HG03378 (cell line): ENCODE data around the gene HMG20B.

Source experiments
- ATAC-seq: cut with Tn5 transposase; IDR thresholded peaks from one replicate; pipeline ENCODE4 v1.9.1; 2021; ENCODE audit warnings: mild to moderate bottlenecking, moderate library complexity; ENCODE audit not compliant: unreplicated experiment

HMG20B gene

DNA sequence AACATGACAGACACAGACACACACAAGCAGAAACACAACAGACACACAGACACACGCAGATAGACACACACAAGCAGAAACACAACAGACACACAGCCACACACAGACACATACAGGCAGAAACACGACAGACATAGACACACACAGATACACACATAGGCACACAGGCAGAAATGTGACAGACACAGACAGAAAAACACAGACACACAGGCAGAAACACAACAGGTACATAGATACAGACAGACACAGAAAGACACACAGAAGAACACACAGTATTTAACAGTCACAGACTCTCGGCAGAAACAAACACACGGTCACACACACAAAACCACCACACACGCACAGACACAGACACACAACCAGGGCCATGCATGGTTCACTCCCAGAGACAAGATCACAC lies 33.0 kb downstream of the HMG20B start:
- ATAC-seq, result no peak

DNA sequence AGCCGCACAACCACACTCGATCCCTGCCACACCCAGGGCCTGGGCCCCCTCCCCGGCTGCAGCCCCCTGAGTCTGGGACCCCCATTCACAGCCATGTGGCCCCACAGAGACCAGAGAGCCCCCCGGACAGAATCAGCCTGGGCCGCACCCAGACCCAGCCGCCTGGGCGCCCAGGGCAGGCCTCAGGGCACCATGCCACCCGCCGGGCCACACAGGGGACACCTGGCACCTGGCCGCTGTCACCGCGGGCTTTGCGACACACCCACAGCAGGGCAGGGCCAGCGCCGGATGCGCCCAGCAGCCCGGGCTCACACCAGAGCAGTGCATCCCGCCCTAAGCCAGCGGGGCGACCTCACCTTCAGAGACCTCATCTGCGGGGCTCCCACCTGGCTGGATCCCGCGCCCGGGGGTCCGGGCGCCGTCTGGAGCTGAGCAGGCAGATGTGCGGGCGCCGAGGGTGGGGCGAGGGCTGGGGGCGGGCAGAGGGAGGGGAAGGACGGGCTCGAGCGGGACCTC lies 33.5 kb downstream of the HMG20B start:
- ATAC-seq, result no peak

DNA sequence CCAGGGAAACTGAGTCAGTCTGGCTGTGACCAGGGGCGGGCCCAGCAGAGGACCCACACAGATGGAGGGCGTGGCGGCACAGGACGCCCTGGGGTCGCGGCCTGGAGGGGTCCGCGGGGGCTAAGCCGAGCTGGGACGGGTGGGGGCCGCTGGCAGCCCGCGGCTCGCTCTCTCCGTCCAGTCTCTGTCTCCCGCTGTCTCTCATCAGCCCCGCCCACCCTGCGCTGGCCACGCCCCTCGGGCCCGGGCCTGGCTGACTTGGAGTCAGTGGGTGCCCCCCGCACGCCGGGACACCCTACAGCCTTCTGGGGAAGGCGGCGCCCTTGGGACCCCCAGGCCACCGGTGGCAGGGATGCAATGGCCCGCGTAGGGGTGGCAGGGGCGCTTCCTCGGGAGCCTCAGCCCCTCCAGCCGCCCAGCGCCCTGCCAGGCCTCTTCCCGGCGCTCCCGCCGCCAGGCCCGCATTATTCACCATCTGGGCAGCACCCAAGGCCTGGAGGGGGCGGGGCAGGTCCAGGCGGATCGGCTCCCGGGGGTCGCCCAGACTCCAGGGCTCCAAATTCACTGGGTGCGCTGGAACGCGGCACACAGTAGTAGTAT lies 34.0 kb downstream of the HMG20B start, which contains the start of gene TBXA2R:
TBXA2R (minus strand) TSS at position 186 of the 600 bp plus-strand sequence. CDS start 6,241 bp downstream, outside the sequence.
- ATAC-seq, result no peak

DNA sequence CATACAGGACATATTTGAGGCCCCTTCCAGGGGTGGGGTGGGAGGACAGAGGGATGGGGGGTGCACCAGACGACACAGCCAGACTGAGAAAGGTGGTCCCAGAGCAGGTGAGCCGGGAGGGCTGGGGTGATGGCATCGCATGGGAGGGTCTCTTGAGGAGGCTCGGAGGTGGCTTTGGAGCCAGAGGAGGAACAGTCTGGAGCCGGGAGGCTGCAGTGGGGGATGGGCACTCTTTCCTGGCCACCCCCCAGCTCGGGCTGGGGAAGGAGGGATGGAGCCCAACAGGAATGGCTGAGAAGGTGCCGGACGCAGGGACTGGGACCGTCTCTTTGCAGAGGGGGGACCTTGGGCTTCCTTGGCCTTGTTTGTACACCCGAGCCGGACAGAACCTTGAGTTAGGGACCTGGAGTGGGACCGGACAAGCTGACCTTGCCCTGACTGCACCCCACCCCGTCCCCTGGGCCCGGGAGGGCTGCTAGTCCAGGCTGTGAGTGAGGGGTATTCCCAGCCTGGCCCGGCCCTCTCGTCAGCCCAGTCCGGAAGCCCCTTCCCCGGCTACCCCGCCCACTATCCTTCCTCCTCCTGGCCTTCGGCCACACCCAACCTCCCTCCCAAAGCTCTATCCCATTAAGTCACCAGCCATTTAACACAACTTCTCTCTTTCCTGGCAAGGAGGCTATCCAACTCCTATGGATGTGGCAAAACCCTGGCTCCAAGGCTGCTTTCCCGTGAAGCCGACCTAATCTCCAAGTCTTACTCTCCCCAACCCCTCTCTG lies 34.7 kb downstream of the HMG20B start:
- no peak for ATAC-seq

DNA sequence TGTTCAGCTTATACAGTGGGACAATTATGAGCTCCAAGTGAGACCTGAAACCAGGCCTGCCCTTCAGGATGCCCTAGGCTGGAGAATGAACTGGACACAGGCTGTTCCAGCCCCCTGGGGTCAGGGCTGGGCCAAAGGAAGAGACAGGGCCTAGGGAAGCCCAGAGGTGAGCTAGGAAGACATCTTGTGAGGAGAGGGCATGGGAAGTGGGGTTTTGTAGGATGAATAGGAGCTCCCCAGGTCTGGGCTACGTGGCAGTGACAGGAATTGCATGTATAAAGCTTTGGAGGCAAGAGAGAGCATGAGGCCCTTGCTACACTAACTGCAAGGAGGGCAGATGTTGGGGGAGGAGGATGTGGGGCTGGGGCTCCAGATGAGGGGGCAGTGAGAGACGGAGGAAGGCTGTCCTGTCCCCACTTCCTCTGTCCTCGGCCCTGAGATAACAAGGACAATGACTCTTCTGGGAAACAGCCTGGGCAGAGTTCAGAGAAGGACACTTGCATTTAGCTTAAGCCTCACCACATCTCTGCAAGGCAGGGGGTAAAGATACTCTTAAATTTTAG lies 35.4 kb downstream of the HMG20B start:
- ATAC-seq, result no peak

DNA sequence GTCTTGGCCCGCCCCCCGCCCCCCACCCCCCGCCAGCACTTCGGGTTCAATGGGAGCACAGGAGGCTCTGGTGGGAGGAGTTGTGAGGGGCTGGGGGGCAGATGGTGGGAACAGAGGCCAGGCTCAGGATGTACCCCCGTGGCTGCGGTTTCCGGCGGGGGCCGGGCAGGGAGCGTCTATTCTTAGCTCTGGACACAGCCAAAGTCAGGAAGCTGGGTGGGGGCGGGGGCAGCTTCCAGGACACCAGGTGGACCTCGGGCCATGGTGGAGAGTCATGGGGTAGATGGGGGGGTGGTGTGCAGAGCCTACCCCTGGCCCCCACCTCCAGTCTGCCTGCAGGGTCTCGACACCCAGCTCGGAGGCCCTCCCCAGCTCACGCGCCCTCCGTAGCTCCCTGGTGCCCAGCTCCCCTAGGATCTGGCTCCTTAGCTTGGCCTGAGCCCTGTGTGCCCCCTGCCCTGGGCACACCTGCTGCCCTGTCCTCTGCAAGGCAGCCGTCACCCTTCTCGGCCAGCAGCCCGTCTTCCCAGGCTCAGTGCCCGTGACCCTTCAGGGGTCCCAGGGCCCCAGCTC lies 36.1 kb downstream of the HMG20B start:
- no peak for ATAC-seq

DNA sequence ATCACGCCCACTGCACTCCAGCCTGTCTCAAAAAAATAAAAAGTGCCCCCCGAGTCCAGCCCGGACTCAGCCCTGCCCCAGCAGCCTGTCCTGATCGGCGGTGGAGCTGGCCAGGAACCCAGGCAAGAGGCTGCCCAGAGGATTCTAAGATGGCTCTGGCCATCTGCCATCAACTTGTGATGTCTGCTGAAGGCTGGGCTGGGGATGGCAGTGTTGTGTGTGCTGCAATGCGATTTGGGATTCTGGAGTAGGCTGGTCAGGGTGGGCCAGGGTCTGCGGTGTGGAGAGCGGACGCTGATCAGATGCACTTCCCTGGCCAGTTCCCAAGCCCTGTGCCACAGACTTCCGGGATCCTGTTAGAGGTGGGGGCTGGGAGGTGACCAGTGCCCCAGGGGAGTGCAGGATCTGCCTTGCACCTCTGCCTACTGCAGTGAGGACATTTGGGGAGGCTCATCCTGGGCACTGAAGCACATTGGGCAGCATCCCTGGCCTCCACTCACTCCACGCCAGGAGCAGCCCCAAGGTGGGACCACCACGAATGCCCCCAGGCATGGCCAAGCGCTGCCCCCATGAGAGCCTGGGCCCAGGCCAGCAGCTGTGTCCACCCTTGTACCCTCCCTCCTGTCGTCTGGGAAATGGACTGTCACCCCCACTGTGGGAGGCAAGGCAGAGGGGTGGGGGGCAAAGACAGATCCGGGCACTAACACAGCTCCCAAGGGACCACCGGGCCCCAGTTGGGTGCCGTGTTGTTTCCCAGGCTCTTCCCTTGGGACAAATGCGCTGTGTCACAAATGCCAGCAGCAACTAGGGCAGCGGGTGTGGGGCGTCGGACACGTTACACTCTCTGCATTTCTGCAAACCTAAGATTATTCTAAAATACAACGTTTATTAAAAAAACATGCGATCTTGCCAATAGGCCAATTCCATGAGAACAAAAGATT lies 37.3 kb downstream of the HMG20B start:
- no peak for ATAC-seq

DNA sequence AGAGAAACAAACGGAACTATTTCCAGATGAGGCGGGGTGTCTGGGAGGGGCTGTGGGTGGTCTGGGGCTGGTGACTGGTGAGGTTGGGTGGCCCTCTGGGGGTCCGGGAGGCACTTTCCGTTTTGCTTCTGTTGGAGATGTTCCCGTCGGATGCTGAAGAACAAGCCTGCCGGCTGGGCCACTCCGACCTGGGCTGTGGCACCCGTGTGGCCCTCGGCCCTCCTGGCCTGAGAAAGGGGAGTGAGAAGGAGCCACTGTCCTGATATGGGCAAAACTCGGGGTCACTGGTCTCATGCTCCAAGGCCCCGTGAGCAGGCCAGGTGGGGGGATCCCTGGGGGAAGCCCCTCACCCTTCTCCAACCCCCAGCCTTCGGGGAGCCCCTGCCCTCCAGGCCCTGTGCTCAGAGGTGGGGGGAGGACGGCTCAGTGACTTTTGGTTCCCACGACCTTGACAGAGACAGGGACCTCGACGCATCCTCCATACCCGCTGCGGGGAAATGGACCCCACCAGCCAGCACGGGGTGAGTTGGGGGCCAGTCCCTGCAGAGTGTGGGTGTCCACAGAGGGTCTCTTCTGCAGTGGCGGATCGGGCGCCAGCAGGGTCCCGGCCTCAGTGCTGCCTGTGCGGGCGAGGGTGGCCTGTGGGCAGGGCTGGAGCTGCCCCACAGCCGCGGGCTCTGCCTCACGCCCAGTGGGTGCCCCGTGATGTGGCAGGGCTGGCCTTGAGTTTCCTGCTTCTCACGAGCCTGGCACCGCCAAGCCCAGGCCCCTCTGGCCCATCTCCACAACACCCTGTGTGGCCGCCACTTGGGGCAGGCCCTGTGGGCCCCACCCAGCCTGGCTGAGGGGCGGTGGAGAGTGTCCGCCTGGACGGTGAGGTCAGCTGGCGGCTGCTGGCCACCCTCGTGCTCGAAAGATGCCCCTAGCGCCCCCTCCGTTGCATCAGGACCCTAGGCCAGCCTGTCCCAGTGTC lies 38.3 kb downstream of the HMG20B start:
- ATAC-seq, result no peak

DNA sequence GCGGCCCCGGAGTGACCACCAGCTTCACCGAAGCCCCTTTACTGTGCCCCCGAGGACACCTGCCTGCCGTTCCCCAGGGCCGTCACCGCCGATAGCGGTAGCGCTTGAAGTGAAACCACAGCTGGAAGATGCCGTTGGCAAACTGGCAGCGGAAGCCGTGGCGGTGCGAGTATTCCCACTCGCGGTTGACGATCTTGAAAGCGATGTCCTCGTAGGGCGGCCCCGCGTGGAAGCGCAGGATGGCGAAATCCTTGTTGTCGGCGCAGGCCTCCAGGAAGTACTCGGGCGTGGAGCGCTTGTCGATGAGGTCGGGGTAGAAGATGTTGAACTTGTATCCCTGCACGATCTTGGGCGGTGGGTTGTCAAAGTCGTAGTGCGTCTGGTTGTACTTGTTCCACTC lies 39.1 kb downstream of the HMG20B start:
- ATAC-seq, result no peak

DNA sequence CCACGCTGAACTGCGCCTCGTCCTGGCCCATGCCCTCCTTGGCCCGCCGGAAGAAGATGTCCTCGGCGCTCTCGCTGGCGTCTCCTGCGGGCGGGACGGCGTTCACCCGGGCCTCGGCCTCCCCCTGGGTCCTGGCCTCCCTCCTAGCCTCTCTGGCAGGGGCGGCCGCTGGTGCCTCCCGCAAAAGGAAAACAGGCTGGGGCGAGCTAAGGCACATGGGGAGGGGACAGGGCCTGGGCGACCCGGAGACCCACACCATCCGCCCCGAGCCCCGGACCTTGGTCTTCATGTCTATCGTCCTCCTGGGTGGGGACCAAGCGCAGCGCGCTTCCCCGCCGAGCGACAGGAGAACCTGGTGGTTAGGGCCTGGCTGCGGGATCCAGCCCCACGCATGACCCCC lies 39.6 kb downstream of the HMG20B start:
- no peak for ATAC-seq

DNA sequence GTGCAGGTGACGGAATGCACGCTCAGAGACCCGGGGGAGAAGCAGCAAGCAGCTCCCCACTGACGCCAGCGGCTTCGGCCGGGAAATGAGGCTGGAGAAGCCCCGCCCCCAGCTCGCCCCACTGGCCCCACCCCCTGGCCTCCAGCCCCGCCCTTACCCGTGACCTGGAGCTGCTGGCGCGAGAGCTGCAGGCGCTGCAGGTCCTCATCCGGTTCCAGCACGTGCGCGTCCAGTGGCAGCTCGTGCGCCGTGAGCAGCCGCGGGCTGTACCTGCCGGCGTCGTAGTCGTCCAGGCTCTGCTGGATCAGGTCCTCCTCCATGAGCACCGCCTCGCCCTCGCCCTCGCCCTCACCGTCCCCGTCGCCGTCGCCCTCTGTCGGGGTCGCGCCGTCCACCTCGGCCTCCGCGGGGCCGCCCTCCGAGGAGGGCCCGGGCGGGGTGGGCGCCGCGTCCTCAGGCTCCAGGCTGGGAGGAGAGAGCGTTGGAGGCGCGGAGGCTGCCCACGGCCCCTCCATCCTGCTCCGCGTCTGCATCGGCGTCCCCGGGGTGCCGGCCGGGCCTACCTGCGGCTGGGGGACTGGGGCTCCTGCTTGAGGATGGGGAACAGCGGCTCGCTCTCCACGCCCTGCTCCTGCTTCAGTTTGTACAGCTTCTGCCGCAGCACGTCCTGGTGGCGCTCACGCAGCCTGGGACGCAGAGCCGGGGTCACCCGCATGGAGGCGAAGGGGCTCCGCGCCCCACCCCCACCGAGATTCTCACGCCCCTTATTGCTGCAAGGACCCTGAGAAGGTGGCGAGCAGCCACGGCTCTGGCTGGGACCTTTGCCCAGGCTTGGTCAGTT lies 40.4 kb downstream of the HMG20B start:
- no peak for ATAC-seq

DNA sequence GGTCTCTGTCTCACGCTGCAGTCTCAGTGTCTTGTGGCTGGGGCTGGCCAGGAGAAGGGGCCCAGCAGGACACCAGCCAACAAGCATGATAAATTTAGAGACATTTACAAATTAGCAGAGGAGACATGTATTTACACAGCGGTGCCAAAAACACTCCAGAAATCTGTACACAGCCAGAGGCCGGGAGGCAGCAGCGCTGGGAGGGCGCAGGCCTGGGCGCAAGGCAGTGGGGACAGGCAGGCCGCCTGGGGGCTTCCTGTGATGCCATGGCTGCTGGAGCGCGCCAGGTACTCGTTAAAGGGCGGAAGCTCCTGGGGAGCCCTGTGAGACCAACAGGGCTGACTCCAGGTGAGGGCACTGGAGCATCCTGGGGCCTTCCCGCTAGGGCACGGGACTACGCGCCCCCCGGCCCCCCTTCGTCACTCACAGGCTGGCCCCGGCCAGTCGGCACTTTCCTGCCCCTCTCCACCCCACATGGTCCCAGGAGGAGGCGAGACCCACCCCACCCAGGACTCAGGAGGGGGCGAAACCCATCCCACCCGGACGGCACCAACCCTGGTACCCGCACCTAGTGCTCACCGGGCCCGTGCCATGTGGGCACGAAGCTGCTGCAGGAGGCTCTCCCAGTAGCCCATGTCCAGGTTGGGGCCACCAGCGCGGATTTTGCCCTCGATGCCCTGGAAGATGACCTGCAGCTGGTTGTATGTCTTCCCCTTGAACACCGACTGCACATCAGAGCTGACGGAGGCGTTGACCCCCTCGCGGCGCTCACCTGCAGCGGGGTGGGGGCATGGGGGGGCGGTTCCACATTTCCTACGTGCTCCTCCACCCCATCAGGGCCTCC lies 41.3 kb downstream of the HMG20B start:
- ATAC-seq, result no peak

DNA sequence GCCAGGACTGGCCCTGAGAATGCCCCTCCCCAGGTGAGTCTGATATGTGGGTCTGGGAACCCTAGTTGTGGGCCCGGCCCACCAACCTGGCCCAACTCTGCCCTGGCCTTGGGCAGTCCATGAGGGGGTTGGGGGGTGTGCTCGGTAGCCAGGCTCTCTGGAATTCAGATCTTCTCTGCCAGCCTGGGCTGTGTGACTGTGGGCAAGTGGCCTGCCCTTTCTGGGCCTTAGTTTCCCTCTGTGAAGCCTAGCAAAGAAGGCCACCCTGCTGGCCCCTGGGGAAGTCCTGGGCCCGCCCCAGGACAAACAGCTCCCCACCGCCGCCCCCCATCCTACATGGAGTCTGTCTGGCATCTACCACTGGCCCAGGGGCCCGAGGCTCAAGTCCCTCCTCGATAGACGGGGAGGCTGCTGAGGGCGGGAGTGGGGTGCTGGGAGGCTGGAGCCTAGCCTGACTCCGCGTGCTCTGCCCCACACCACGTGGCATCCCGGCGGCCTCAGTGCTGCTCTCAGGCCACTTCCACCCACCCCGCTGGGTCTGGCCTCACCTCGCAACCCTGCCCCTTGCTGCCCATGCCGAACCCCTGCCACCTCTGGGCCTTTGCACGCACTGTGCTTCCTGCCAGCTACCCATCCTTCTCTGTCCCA lies 42.2 kb downstream of the HMG20B start:
- no peak for ATAC-seq

DNA sequence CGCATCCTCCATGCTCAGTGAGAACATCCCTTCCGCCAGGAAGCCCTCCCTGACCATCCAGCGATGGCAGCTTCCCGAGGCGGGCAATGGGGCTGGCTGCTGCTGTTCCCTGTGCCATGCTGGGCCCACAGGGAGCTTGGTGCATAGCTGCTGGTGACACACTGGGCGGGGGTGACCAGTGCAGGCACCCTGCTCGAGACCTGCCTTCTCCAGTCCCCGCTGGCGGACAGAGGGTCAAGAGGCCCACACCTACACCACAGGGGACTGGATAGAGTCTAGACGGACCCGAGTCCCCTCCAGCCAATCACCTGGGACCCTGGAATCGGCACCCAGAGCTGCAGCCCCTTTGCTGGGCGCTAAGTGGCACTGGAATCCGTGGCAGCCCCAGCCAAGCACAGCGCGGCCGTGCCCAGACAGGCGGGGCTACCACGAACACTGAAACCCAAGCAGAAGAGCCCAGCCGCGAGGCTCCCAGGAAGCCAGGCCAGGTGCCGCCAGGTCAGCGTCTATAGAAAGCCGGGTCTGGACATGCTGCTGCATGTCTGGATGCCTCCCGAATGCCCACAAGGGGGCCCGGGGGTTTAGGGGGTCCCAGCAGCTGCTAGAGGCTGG lies 42.9 kb downstream of the HMG20B start:
- ATAC-seq, result no peak

DNA sequence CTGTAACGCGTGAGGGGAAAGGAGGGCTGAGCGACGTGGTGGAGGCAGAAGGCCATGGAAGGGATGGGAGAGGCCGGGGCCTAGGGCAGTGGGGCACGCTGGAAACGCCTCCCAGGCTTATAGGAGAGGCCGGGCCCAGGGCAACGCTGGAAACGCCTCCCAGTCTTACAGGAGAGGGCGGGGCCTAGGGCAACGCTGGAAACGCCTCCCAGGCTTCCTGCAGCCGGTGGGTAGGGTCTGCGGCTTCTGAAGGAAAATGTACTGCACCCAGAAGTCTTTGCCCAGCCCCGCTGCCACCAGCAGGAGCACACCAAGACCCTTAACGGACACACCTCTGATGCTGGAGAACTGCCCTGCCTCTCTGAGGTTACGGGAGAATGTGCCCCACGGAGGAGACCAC lies 44.7 kb downstream of the HMG20B start:
- ATAC-seq, result no peak

DNA sequence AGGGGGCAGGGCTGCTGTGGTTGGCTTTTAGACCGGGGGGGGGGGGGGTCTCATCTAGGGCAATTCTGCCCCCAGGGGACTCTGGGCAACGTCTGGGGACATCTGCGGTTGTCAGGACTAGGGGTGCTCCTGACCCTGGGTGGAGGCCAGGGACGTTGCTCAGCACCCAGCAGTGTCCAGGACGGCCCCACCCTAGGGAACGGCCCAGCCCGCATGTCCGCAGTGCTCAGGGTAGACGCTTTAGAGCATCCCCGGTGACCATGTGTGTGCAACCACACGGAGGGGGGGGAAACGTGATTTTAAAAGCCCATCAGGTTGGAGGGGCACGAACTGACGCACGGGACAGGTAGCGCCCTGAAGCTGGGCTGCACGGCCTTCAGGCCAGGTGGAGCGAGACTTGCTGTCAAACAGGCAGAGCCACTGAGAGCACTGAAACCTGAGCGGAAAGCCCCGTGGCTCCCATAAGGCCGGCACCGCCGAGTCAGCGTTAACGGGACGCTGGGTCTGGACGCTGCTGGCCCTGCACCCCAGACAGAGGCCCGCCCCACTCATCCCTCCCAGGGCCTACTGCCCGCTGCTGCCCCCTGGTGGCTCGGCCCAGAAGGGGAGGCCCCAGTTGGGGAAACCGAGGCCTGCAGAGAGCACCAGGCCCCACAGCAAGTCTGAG lies 45.5 kb downstream of the HMG20B start:
- no peak for ATAC-seq
